K562 (cell line): ENCODE data around the gene MARVELD1. TPM values are rescaled to one million over a fixed set of nuclear protein-coding genes. Genes with fewer than 3 reads are reported as not detected.

Experiments used
- ATAC-seq: fragments of 200-7000 bp; cut with Tn5 transposase; 3 replicates; pipeline ENCODE4 v1.9.1; 2020; ENCODE audit warnings: moderate library complexity
- BruUV-seq: library from RNA; stranded (reverse); fragments of 400-500 nt; replicated peaks from 2 replicates; lab custom pipeline; 2021; lab: Mats Ljungman, UMichigan
- CTCF ChIA-PET: fragments of 300-600 bp; formaldehyde crosslinking; extraction: SDS; loops from one replicate; lab custom pipeline; 2021; ENCODE audit warnings: low intra/inter-chr PET ratio; lab: Yijun Ruan, JAX
- POLR2A ChIA-PET: fragments of 300-600, 350-650 bp; sonication (Branson Sonifier 250); formaldehyde crosslinking; extraction: SDS; loops from one replicate; lab custom pipeline; 2021; ENCODE audit warnings: antibody characterized with exemption, inconsistent platforms; lab: Yijun Ruan, JAX
- DNase-seq, 4 experiments: peaks; one replicate each; pipeline versions ENCODE4 v3.0.0 to v3.0.0-alpha.2; 2011 to 2018; ENCODE audit warnings: low spot score in 3 of 4, mixed read lengths in 3 of 4; ENCODE audit errors: extremely low read depth in 1 of 4
- FAIRE-seq: peaks from 2 replicates; lab custom pipeline; 2011; peaks lifted over from hg19 to GRCh38; lab: Jason Lieb, UNC
- H2AFZ ChIP-seq: 2 replicates; pipeline ENCODE4 v1.6.0; 2011; ENCODE audit warnings: low read depth, low read length, control low read depth, inconsistent platforms
- H3K27ac ChIP-seq: fragments of 200-600 bp; 3 replicates; pipeline ENCODE4 v1.8.0; 2011; ENCODE audit warnings: low read depth, mild to moderate bottlenecking, control low read depth, inconsistent platforms, low read length, moderate library complexity, mixed read lengths; ENCODE audit errors: extremely low read depth
- H3K27me3 ChIP-seq, 2 experiments: fragments of 300-600 bp in 1 of 2; 2 replicates in 1 of 2; 3 replicates in 1 of 2; pipeline versions ENCODE4 v1.6.0 to v1.8.0; 2011; ENCODE audit warnings: inconsistent platforms in 2 of 2, low read length in 2 of 2, mild to moderate bottlenecking in 1 of 2, mixed read lengths in 1 of 2, moderate library complexity in 1 of 2; ENCODE audit not compliant: control insufficient read depth in 2 of 2, insufficient read depth in 2 of 2
- H3K36me3 ChIP-seq: fragments of 300-600 bp; 3 replicates; pipeline ENCODE4 v1.8.0; 2011; ENCODE audit warnings: mild to moderate bottlenecking, low read length, inconsistent platforms; ENCODE audit not compliant: control insufficient read depth, insufficient read depth
- H3K4me1 ChIP-seq, 2 experiments: fragments of 200-600 bp in 1 of 2; replicated peaks in 1 of 2; 2 replicates in 1 of 2; 3 replicates in 1 of 2; pipeline versions ENCODE4 v1.5.1 to v1.8.0; 2011; ENCODE audit warnings: inconsistent platforms in 2 of 2, low read length in 2 of 2, mild to moderate bottlenecking in 1 of 2, mixed read lengths in 1 of 2, moderate library complexity in 1 of 2; ENCODE audit not compliant: control insufficient read depth in 2 of 2, insufficient read depth in 2 of 2
- H3K4me2 ChIP-seq: 2 replicates; pipeline ENCODE4 v1.6.1; 2011; ENCODE audit warnings: low read length, control low read depth, inconsistent platforms, mixed read lengths; ENCODE audit not compliant: insufficient read depth
- H3K4me3 ChIP-seq: fragments of 200-600 bp; sonication (generic), shearing (Covaris generic); 2 replicates; pipeline ENCODE4 v1.5.1; 2016; ENCODE audit warnings: control low read depth, inconsistent platforms
- H3K79me2 ChIP-seq: fragments of 200-600 bp; 3 replicates; pipeline ENCODE4 v1.8.0; 2011; ENCODE audit warnings: low read length, inconsistent platforms; ENCODE audit not compliant: control insufficient read depth, insufficient read depth
- H3K9ac ChIP-seq, 2 experiments: 2 replicates each; pipeline versions ENCODE4 v1.6.0 to v1.6.1; 2011; ENCODE audit warnings: low read depth in 2 of 2, low read length in 2 of 2, control low read depth in 1 of 2, inconsistent platforms in 1 of 2, mild to moderate bottlenecking in 1 of 2, mixed read lengths in 1 of 2; ENCODE audit not compliant: insufficient read depth in 1 of 2
- H3K9me1 ChIP-seq: one replicate; pipeline ENCODE4 v1.6.0; 2011; ENCODE audit warnings: inconsistent platforms, mild to moderate bottlenecking, low read length, moderate library complexity; ENCODE audit not compliant: control insufficient read depth, insufficient read depth
- H3K9me3 ChIP-seq: replicated peaks from 2 replicates; pipeline ENCODE4 v1.5.1; 2011; ENCODE audit warnings: low read depth, low read length, inconsistent platforms; ENCODE audit not compliant: control insufficient read depth, insufficient read depth
- H4K20me1 ChIP-seq: replicated peaks from 2 replicates; pipeline ENCODE4 v1.6.1; 2011; ENCODE audit warnings: low read length, inconsistent platforms, mixed read lengths; ENCODE audit not compliant: control insufficient read depth, insufficient read depth
- CHAMP1 ChIP-seq: fragments of 450-650 bp; IDR thresholded peaks from 2 replicates; pipeline ENCODE4 v1.6.1; 2016; ENCODE audit warnings: mild to moderate bottlenecking
- CTCF ChIP-seq, 3 experiments: IDR thresholded peaks in 2 of 3; conservative IDR thresholded peaks in 1 of 3; 2 replicates each; pipeline ENCODE4 v1.5.1; 2011 to 2012; ENCODE audit warnings: low read length in 3 of 3, mild to moderate bottlenecking in 3 of 3, control low read depth in 2 of 3, improper control_type of control experiment in 1 of 3, inconsistent platforms in 1 of 3, low read depth in 1 of 3, mixed read lengths in 1 of 3, moderate library complexity in 1 of 3; ENCODE audit not compliant: insufficient read depth in 2 of 3
- DACH1 ChIP-seq: fragments of 450-650 bp; IDR thresholded peaks from 2 replicates; pipeline ENCODE4 v1.6.1; 2018; ENCODE audit not compliant: partially characterized antibody
- HOXB6 ChIP-seq: fragments of 250-450 bp; sonication (Bioruptor Pico); IDR thresholded peaks from 2 replicates; pipeline ENCODE4 v1.5.1; 2022; ENCODE audit warnings: mild to moderate bottlenecking, borderline replicate concordance
- PCBP2 ChIP-seq: fragments of 200-400 bp; formaldehyde crosslinking; IDR thresholded peaks from 2 replicates; pipeline ENCODE4 v1.6.1; 2018; ENCODE audit warnings: low read length, low read depth, mild to moderate bottlenecking, moderate library complexity; ENCODE audit not compliant: poor library complexity, severe bottlenecking
- SPI1 ChIP-seq: IDR thresholded peaks from 2 replicates; pipeline ENCODE4 v1.6.1; 2011; ENCODE audit warnings: low read depth, low read length, control low read depth, borderline replicate concordance
- ZNF785 ChIP-seq: fragments of 250-450 bp; sonication (Bioruptor Pico); IDR thresholded peaks from 2 replicates; pipeline ENCODE4 v1.4.0; 2020; ENCODE audit warnings: mild to moderate bottlenecking
- WGBS: fragments of 100-300 bp; shearing (Covaris generic); methylation state at CpG from one replicate; pipeline ENCODE4 v1.1.6; 2016; ENCODE audit warnings: low coverage, mixed read lengths; ENCODE audit not compliant: insufficient coverage; ENCODE audit errors: missing lambda C conversion rate; 5-methylcytosine and 5-hydroxymethylcytosine counted together
- in situ Hi-C: fragments of 300-500 bp; cut with MboI; formaldehyde crosslinking; loops from 4 replicates; pipeline ENCODE4 v1.15.0; 2018; ENCODE audit warnings: inconsistent platforms, mixed read lengths
- intact Hi-C: fragments of 100-400 bp; cut with micrococcal nuclease; formaldehyde crosslinking; loops from 2 replicates; pipeline ENCODE4 v1.14.2; 2022
- polyA plus RNA-seq, 8 experiments: library from polyadenylated mRNA; depleted of rRNA in 4 of 8; stranded (reverse) in 5 of 8; unstranded in 3 of 8; fragments of >200 nt; fragmentation: Nextera tagmentation in 2 of 8; fragmentation: Illumina TruSeq in 1 of 8; extraction: Ambion mirVana in 2 of 8; extraction: Trizol in 1 of 8; gene quantifications; 2 replicates each; pipeline versions ENCODE4 v1.2.1 to v1.2.3, GENCODE V29; 2011 to 2014; ENCODE audit warnings: inconsistent platforms in 1 of 8, missing spikeins in 1 of 8
- total RNA-seq, 7 experiments: library from RNA; depleted of rRNA in 6 of 7; stranded (reverse); fragments of >200 nt in 6 of 7; fragmentation: Illumina TruSeq in 2 of 7; extraction: Trizol in 2 of 7; gene quantifications; 2 replicates each; pipeline versions ENCODE4 v1.2.1 to v1.2.3, GENCODE V29; 2011 to 2021; ENCODE audit warnings: low replicate concordance in 1 of 7
- TF ChIP-seq, protein P1 (sequence below): fragments of 250-450 bp; sonication (Bioruptor Pico); IDR thresholded peaks from 2 replicates; pipeline ENCODE4 v1.8.0; 2021; ENCODE audit warnings: moderate library complexity, mild to moderate bottlenecking, inconsistent platforms

The MARVELD1 gene
- total and polyA plus RNA-seq, 9 of the 15 experiments (the other 6 are each of a cell fraction or from before 2014, with no cell fraction given), result 2.7 to 12.5 (median 5.3) TPM

- CTCF ChIA-PET, result no interaction called here
- H3K79me2 ChIP-seq, result peaks cover 32% of the 10 kb centered on the region
- intact Hi-C loops, result loop anchor here (10.0 kb wide), 1 partner anchor 107 kb away; the partner anchor contains the start of gene ANKRD2
Observed at GRCh38 chr10:97682042-97682441, 31.5 kb upstream of the MARVELD1 start.

DNA sequence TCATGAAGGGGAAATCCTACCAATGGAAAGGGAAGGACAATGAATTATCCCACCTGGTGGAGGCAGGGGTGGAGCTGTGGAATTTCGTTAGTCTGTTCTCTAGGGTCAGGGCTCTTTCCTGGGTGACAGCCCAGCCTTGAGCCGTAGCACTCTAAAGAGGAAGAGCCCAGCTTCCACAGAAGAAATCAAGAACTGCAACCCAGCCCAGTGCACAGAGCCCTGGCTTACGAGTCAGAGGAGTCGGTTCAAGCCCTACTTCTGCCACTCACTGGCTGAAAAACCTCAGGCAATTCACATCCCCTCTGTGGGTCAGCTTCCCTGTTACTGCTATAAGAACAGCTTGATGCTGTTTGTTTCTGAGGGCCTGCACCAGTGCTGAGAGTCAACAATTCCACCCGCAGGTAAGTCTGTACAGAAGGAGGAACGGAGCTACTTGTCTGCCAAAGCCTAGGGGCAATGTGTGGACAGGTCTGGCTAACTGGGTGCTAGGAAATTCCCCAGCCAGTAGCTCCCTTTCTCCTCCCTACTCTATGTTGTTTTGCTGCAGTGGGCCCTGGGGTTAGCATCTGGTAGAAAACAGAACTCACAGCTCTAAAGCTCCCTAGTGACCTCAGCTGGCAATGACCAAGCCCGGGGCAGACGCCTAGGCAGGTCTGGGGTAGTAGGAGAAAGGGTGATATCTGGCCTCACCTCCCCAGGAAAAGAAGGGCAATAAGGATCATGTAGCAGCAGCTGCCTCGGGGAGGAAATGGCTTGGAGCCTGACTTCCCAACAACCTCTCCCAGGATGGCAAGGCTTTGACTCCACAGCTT, 29.8 kb upstream of the MARVELD1 start:
- intact Hi-C loops, result loop anchor here (10.0 kb wide), 1 partner anchor 109 kb away; the partner anchor contains the start of gene ANKRD2
- Histone ChIP-seq H3K79me2 (peaks cover 32% of the 10 kb centered on the region), H3K36me3 (peaks cover 5% of the 10 kb centered on the region; the same call in 1 of the 3 replicates), H3K4me2 (peak overlapping the region; percentile 49; the same call in 1 of the 2 replicates), H3K27me3 (no peaks in the 10 kb centered on the region), H3K4me1 (peaks cover 30 to 46% of the 10 kb centered on the region in 2 experiments; a peak in 4 of 5 replicates), H2AFZ (no peak overlapping the region), H4K20me1 (no peaks in the 10 kb centered on the region; the same call in 1 of the 2 replicates), H3K4me3 (no peak overlapping the region), H3K9me1 (no peaks in the 10 kb centered on the region), H3K9me3 (no peaks in the 10 kb centered on the region), H3K9ac (peak overlapping the region; percentile 14 to 80; a peak in 2 of 4 replicates), H3K27ac (peak overlapping the region; percentile 30; the same call in 1 of the 3 replicates)
- ChIA-PET POLR2A (interaction anchor here (0.6 to 1.8 kb wide), 7 partner anchors 8 to 565 kb away, joined by 3 to 8 read pairs (median 4); partner anchors contain the start of gene MARVELD1), CTCF (no interaction called here)
- DNase-seq (peak in 1 of 4 experiments; percentile 29), ATAC-seq (no peak), FAIRE-seq (peak; percentile 15)
- in situ Hi-C loops, result no loop called here
- BruUV-seq, result no TSS peak
- 37% methylated on average over 8 of the region's 9 CpGs for WGBS
- TF ChIP-seq CHAMP1 (no peak), DACH1 (no peak), SPI1 (peak; percentile 38; the same call in 1 of the 2 replicates), CTCF (IDR thresholded peaks at IDR 0.05 in 2 of 3, conservative IDR thresholded peaks at IDR 0.05 in 1 of 3; ENCODE audit: insufficient read depth in 2 of 3, low read depth in 1 of 3, low read length in 3 of 3) (peak in 1 of 3 experiments; percentile 19; a peak in 1 of 6 replicates), ZNF785 (CRISPR knock-in tag) (no peak)
- TF ChIP-seq, protein P1, sequence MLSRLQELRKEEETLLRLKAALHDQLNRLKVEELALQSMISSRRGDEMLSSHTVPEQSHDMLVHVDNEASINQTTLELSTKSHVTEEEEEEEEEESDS (CRISPR knock-in tag), result no peak

More at GRCh38 chr10:97682042-97682441, 31.5 kb upstream of the MARVELD1 start:
- peaks cover 17 to 33% of the 10 kb centered on the region in 2 experiments; a peak in 4 of 5 replicates for H3K4me1 ChIP-seq
- no peak for DNase-seq
- H3K4me3 ChIP-seq, result no peak overlapping the region
- in situ Hi-C loops, result no loop called here
- H4K20me1 ChIP-seq, result no peaks in the 10 kb centered on the region; the same call in 1 of the 2 replicates
- TF ChIP-seq PCBP2 (no peak), HOXB6 (CRISPR knock-in tag) (no peak)
- TF ChIP-seq, all 486 proteins: peak for 0
- POLR2A ChIA-PET, result interaction anchor here (1.0 kb wide), 1 partner anchor 14 kb away, joined by 3 read pairs; no protein-coding TSS in a partner anchor
- FAIRE-seq (no peak), ATAC-seq (no peak)
- H3K36me3 ChIP-seq, result peaks cover 13% of the 10 kb centered on the region
- no peaks in the 10 kb centered on the region for H3K9me3 ChIP-seq
- no peaks in the 10 kb centered on the region for H3K9me1 ChIP-seq
- H2AFZ ChIP-seq, result no peak overlapping the region
- WGBS, result 77% methylated on average over 4 of the region's 4 CpGs
- no peak overlapping the region for H3K4me2 ChIP-seq
- BruUV-seq, result no TSS peak
- H3K27me3 ChIP-seq, result no peaks in the 10 kb centered on the region
- H3K27ac ChIP-seq, result no peak overlapping the region
- H3K9ac ChIP-seq, result no peak overlapping the region
